ENCODE data around the gene ZNF487.
"Not testable (repeated sequence)": the region's sequence is repeated elsewhere in the genome, so short reads cannot be mapped to it uniquely, and the experiment has no call there.

The ZNF487 gene

GRCh38 chr10:43419997-43420368, 16.9 kb upstream of the ZNF487 start:
- TF ChIP-seq GABPA (IDR thresholded peaks at IDR 0.05; ENCODE audit: low read depth) (no peak), POLR2AphosphoS5 (IDR thresholded peaks at IDR 0.05; ENCODE audit: low read depth) (peak; percentile 39; the same call in 1 of the 2 replicates)
- H3K27ac ChIP-seq (replicated peaks) = peak overlapping the region; percentile 95

GRCh38 chr10:43420369-43421200, 16.3 kb upstream of the ZNF487 start:
- peak overlapping the region; percentile 24 for H3K4me3 ChIP-seq (replicated peaks; ENCODE audit: insufficient read depth, low read length)
- peak overlapping the region; percentile 95 for H3K27ac ChIP-seq (replicated peaks)
- peak; percentile 67 for TF ChIP-seq REST (IDR thresholded peaks at IDR 0.05; ENCODE audit: insufficient replicate concordance, low read depth)
- peak; percentile 63; the same call in 1 of the 2 replicates for TF ChIP-seq POLR2AphosphoS5 (IDR thresholded peaks at IDR 0.05; ENCODE audit: low read depth)
- peak; percentile 57; the same call in 1 of the 2 replicates for TF ChIP-seq GABPA (IDR thresholded peaks at IDR 0.05; ENCODE audit: low read depth)
- no peak for TF ChIP-seq CTCF (IDR thresholded peaks at IDR 0.05; ENCODE audit: insufficient read depth, low read length)
- no peak for TF ChIP-seq SPI1 (IDR thresholded peaks at IDR 0.05; ENCODE audit: borderline replicate concordance, low read depth)
- no peaks in the 10 kb centered on the region for H3K27me3 ChIP-seq (ENCODE audit: insufficient read depth, poor library complexity, severe bottlenecking)
- DNase-seq (ENCODE audit: low read depth in 1 of 2, low spot score in 1 of 2) = peak; percentile 87 to 96

More at GRCh38 chr10:43419997-43420368, 16.9 kb upstream of the ZNF487 start:
- Histone ChIP-seq H3K27me3 (ENCODE audit: insufficient read depth, poor library complexity, severe bottlenecking) (no peaks in the 10 kb centered on the region), H3K4me3 (replicated peaks; ENCODE audit: insufficient read depth, low read length) (peak overlapping the region; percentile 13; the same call in 1 of the 2 replicates)
- DNase-seq (ENCODE audit: low read depth in 1 of 2, low spot score in 1 of 2) = no peak

GRCh38 chr10:43421201-43421507, 15.8 kb upstream of the ZNF487 start:
- H3K4me3 ChIP-seq (replicated peaks; ENCODE audit: insufficient read depth, low read length) = peak overlapping the region; percentile 24
- TF ChIP-seq POLR2AphosphoS5 (IDR thresholded peaks at IDR 0.05; ENCODE audit: low read depth) (no peak), SPI1 (IDR thresholded peaks at IDR 0.05; ENCODE audit: borderline replicate concordance, low read depth) (no peak), CTCF (IDR thresholded peaks at IDR 0.05; ENCODE audit: insufficient read depth, low read length) (no peak), REST (IDR thresholded peaks at IDR 0.05; ENCODE audit: insufficient replicate concordance, low read depth) (no peak), GABPA (IDR thresholded peaks at IDR 0.05; ENCODE audit: low read depth) (no peak)
- peak overlapping the region; percentile 95 for H3K27ac ChIP-seq (replicated peaks)
- no peaks in the 10 kb centered on the region for H3K27me3 ChIP-seq (ENCODE audit: insufficient read depth, poor library complexity, severe bottlenecking)
- DNase-seq (ENCODE audit: low read depth in 1 of 2, low spot score in 1 of 2) = no peak

- H3K27me3 ChIP-seq (ENCODE audit: insufficient read depth, poor library complexity, severe bottlenecking) = no peaks in the 10 kb centered on the region
- TF ChIP-seq REST (IDR thresholded peaks at IDR 0.05; ENCODE audit: insufficient replicate concordance, low read depth) (no peak), POLR2AphosphoS5 (IDR thresholded peaks at IDR 0.05; ENCODE audit: low read depth) (no peak), GABPA (IDR thresholded peaks at IDR 0.05; ENCODE audit: low read depth) (no peak), SPI1 (IDR thresholded peaks at IDR 0.05; ENCODE audit: borderline replicate concordance, low read depth) (no peak), CTCF (IDR thresholded peaks at IDR 0.05; ENCODE audit: insufficient read depth, low read length) (no peak)
- peak overlapping the region; percentile 95 for H3K27ac ChIP-seq (replicated peaks)
- H3K4me3 ChIP-seq (replicated peaks; ENCODE audit: insufficient read depth, low read length) = no peak overlapping the region
- no peak for DNase-seq (ENCODE audit: low read depth in 1 of 2, low spot score in 1 of 2)
Measured at GRCh38 chr10:43421519-43421918, 15.4 kb upstream of the ZNF487 start.

GRCh38 chr10:43421944-43422343, 15.0 kb upstream of the ZNF487 start:
- H3K27ac ChIP-seq (replicated peaks); DNase-seq (ENCODE audit: low read depth in 1 of 2, low spot score in 1 of 2); H3K27me3 ChIP-seq (ENCODE audit: insufficient read depth, poor library complexity, severe bottlenecking); H3K4me3 ChIP-seq (replicated peaks; ENCODE audit: insufficient read depth, low read length): not testable (repeated sequence)
